DLD1 (cell line): ENCODE measurements around the gene SNPH.

Experiments
- in situ Hi-C: cut with HindIII; loops from 2 replicates; pipeline ENCODE4 v1.10.0; 2017; ENCODE audit warnings: low sequenced_read_pairs

The SNPH gene

GRCh38 chr20:1263853-1264252 lies 2.2 kb upstream of the SNPH start:
- in situ Hi-C loops, result no loop called here

- in situ Hi-C loops, result no loop called here
Measured at GRCh38 chr20:1264727-1265126, 1.4 kb upstream of the SNPH start.

GRCh38 chr20:1265226-1265915 lies 723 bp upstream of the SNPH start:
- in situ Hi-C loops, result no loop called here

GRCh38 chr20:1265916-1266166 lies 253 bp upstream of the SNPH start:
- in situ Hi-C loops, result no loop called here

GRCh38 chr20:1267161-1267560 lies 1.1 kb downstream of the SNPH start:
- in situ Hi-C loops, result no loop called here

- in situ Hi-C loops, result no loop called here
Measured at GRCh38 chr20:1267809-1268374, 1.8 kb downstream of the SNPH start.

GRCh38 chr20:1269235-1269634 lies 3.1 kb downstream of the SNPH start:
- in situ Hi-C loops, result no loop called here

GRCh38 chr20:1269850-1270249 lies 3.8 kb downstream of the SNPH start:
- in situ Hi-C loops, result no loop called here

GRCh38 chr20:1272368-1273100 lies 6.4 kb downstream of the SNPH start:
- in situ Hi-C loops, result no loop called here

- in situ Hi-C loops, result no loop called here
Measured at GRCh38 chr20:1273366-1273765, 7.3 kb downstream of the SNPH start.

GRCh38 chr20:1274485-1275311 lies 8.6 kb downstream of the SNPH start:
- in situ Hi-C loops, result no loop called here

GRCh38 chr20:1275919-1276318 lies 9.8 kb downstream of the SNPH start:
- in situ Hi-C loops, result no loop called here

GRCh38 chr20:1277529-1278322 lies 11.6 kb downstream of the SNPH start:
- in situ Hi-C loops, result no loop called here

- in situ Hi-C loops, result no loop called here
Measured at GRCh38 chr20:1278993-1279392, 12.9 kb downstream of the SNPH start.

GRCh38 chr20:1280195-1281102 lies 14.4 kb downstream of the SNPH start:
- in situ Hi-C loops, result no loop called here

- in situ Hi-C loops, result no loop called here
Measured at GRCh38 chr20:1281279-1282057, 15.4 kb downstream of the SNPH start.

- in situ Hi-C loops, result no loop called here
Measured at GRCh38 chr20:1282966-1283365, 16.9 kb downstream of the SNPH start.

- in situ Hi-C loops, result no loop called here
Measured at GRCh38 chr20:1283522-1284510, 17.7 kb downstream of the SNPH start.
